ENCODE measurements around the gene KCTD10. TPM values are rescaled to one million over a fixed set of nuclear protein-coding genes. Genes with fewer than 3 reads are reported as not detected.
"Not testable (repeated sequence)": the region's sequence is repeated elsewhere in the genome, so short reads cannot be mapped to it uniquely, and the experiment has no call there.

The KCTD10 gene
- total RNA-seq, 1 donor from 2014 or later = 80.4 TPM

GRCh38 chr12:109428037-109428629 lies 49.0 kb downstream of the KCTD10 start:
- peak; percentile 99 for TF ChIP-seq CTCF (IDR thresholded peaks at IDR 0.05)
- Mint-ChIP-seq H3K36me3 (ENCODE audit: low read depth) (no peaks in the 10 kb centered on the region), H3K27ac (ENCODE audit: unreplicated experiment) (no peak overlapping the region), H3K27me3 (ENCODE audit: low read depth) (peaks cover 6% of the 10 kb centered on the region), H3K9me3 (ENCODE audit: low read depth) (no peaks in the 10 kb centered on the region), H3K4me3 (ENCODE audit: unreplicated experiment) (no peak overlapping the region), H3K4me1 (ENCODE audit: low read depth) (no peaks in the 10 kb centered on the region)
- DNase-seq (ENCODE audit: low spot score) = no peak

- Mint-ChIP-seq H3K4me3 (ENCODE audit: unreplicated experiment) (no peak overlapping the region), H3K27me3 (ENCODE audit: low read depth) (peaks cover 19% of the 10 kb centered on the region), H3K4me1 (ENCODE audit: low read depth) (peaks cover 2% of the 10 kb centered on the region), H3K36me3 (ENCODE audit: low read depth) (no peaks in the 10 kb centered on the region), H3K27ac (ENCODE audit: unreplicated experiment) (no peak overlapping the region), H3K9me3 (ENCODE audit: low read depth) (no peaks in the 10 kb centered on the region)
- TF ChIP-seq CTCF (IDR thresholded peaks at IDR 0.05) = no peak
- peak; percentile 28 for DNase-seq (ENCODE audit: low spot score)
Measured at GRCh38 chr12:109423392-109423791, 53.7 kb downstream of the KCTD10 start.

GRCh38 chr12:109422251-109422650 lies 54.8 kb downstream of the KCTD10 start:
- Mint-ChIP-seq H3K4me1 (ENCODE audit: low read depth) (peaks cover 2% of the 10 kb centered on the region), H3K36me3 (ENCODE audit: low read depth) (no peaks in the 10 kb centered on the region), H3K4me3 (ENCODE audit: unreplicated experiment) (no peak overlapping the region), H3K27me3 (ENCODE audit: low read depth) (peaks cover 19% of the 10 kb centered on the region), H3K27ac (ENCODE audit: unreplicated experiment) (no peak overlapping the region), H3K9me3 (ENCODE audit: low read depth) (no peaks in the 10 kb centered on the region)
- DNase-seq (ENCODE audit: low spot score) = peak; percentile 20
- TF ChIP-seq CTCF (IDR thresholded peaks at IDR 0.05) = no peak

GRCh38 chr12:109421355-109422087 lies 55.6 kb downstream of the KCTD10 start:
- H3K9me3 Mint-ChIP-seq (ENCODE audit: low read depth) = no peaks in the 10 kb centered on the region
- no peaks in the 10 kb centered on the region for H3K36me3 Mint-ChIP-seq (ENCODE audit: low read depth)
- H3K4me1 Mint-ChIP-seq (ENCODE audit: low read depth) = peaks cover 2% of the 10 kb centered on the region
- no peak for TF ChIP-seq CTCF (IDR thresholded peaks at IDR 0.05)
- DNase-seq (ENCODE audit: low spot score) = no peak
- H3K4me3 Mint-ChIP-seq (ENCODE audit: unreplicated experiment) = no peak overlapping the region
- H3K27me3 Mint-ChIP-seq (ENCODE audit: low read depth) = peaks cover 19% of the 10 kb centered on the region
- no peak overlapping the region for H3K27ac Mint-ChIP-seq (ENCODE audit: unreplicated experiment)

GRCh38 chr12:109418848-109419480 lies 58.1 kb downstream of the KCTD10 start:
- DNase-seq (ENCODE audit: low spot score) = no peak
- Mint-ChIP-seq H3K36me3 (ENCODE audit: low read depth) (peaks cover 1% of the 10 kb centered on the region), H3K27me3 (ENCODE audit: low read depth) (peaks cover 18% of the 10 kb centered on the region), H3K4me3 (ENCODE audit: unreplicated experiment) (no peak overlapping the region), H3K27ac (ENCODE audit: unreplicated experiment) (no peak overlapping the region), H3K4me1 (ENCODE audit: low read depth) (peaks cover 2% of the 10 kb centered on the region), H3K9me3 (ENCODE audit: low read depth) (no peaks in the 10 kb centered on the region)
- TF ChIP-seq CTCF (IDR thresholded peaks at IDR 0.05) = no peak

- H3K27me3 Mint-ChIP-seq (ENCODE audit: low read depth) = peaks cover 47% of the 10 kb centered on the region
- H3K36me3 Mint-ChIP-seq (ENCODE audit: low read depth) = not testable (repeated sequence)
Measured at GRCh38 chr12:109406147-109406546, 71.0 kb downstream of the KCTD10 start.

GRCh38 chr12:109404841-109405240 lies 72.3 kb downstream of the KCTD10 start:
- not testable (repeated sequence) for H3K27ac Mint-ChIP-seq (ENCODE audit: unreplicated experiment); H3K4me1 Mint-ChIP-seq (ENCODE audit: low read depth)
- H3K27me3 Mint-ChIP-seq (ENCODE audit: low read depth) = peaks cover 56% of the 10 kb centered on the region

More at GRCh38 chr12:109406147-109406546, 71.0 kb downstream of the KCTD10 start:
- not testable (repeated sequence) for H3K4me1 Mint-ChIP-seq (ENCODE audit: low read depth); H3K9me3 Mint-ChIP-seq (ENCODE audit: low read depth); DNase-seq (ENCODE audit: low spot score); H3K4me3 Mint-ChIP-seq (ENCODE audit: unreplicated experiment); H3K27ac Mint-ChIP-seq (ENCODE audit: unreplicated experiment)

More at GRCh38 chr12:109404841-109405240, 72.3 kb downstream of the KCTD10 start:
- not testable (repeated sequence) for H3K4me3 Mint-ChIP-seq (ENCODE audit: unreplicated experiment); H3K36me3 Mint-ChIP-seq (ENCODE audit: low read depth); DNase-seq (ENCODE audit: low spot score); H3K9me3 Mint-ChIP-seq (ENCODE audit: low read depth)
